Posterior vena cava (tissue), 2 donors: ENCODE measurements around the gene B3GAT3. TPM values are rescaled to one million over a fixed set of nuclear protein-coding genes. Genes with fewer than 3 reads are reported as not detected.
A peak's percentile ranks its signal among the peaks of the same experiment; 100 is the strongest.
"Not testable (repeated sequence)": the region's sequence is repeated elsewhere in the genome, so short reads cannot be mapped to it uniquely, and the experiment has no call there.

ENCODE experiments used
- DNase-seq: peaks from one replicate; pipeline ENCODE4 v3.0.0-alpha.2; 2020; ENCODE audit warnings: low spot score
- intact Hi-C, 2 donors: fragments of 100-400 bp; cut with DNase I; formaldehyde crosslinking; loops; one replicate each; pipeline versions ENCODE4 v1.14.1 to v1.14.2; 2022 to 2023
- total RNA-seq, 2 donors: library from RNA; stranded (reverse); fragmentation: NEBNext Ultra II Directional; extraction: Animal tissue kit (Norgen Biotek cat#: 25700); gene quantifications; one replicate each; pipeline ENCODE4 v1.2.1, GENCODE V29; 2021
- donor health status: DM: yes; HTN: yes; CAD: no.
- donor health status: DM: yes; HTN: yes; CAD: no.

B3GAT3 gene
- total RNA-seq, 2 donors from 2014 or later, result 23.7 to 26.6 TPM

- DNase-seq, result peak; percentile 26
- intact Hi-C loops, result no loop called here
Observed at GRCh38 chr11:62588966-62589637, 32.7 kb downstream of the B3GAT3 start.

- intact Hi-C loops, result not testable (repeated sequence)
- DNase-seq, result peak; percentile 32
Observed at GRCh38 chr11:62585356-62585755, 36.4 kb downstream of the B3GAT3 start.

- intact Hi-C loops, DNase-seq: not testable (repeated sequence)
Observed at GRCh38 chr11:62581735-62582134, 40.1 kb downstream of the B3GAT3 start.

- intact Hi-C loops, result no loop called here
- peak; percentile 61 for DNase-seq
Observed at GRCh38 chr11:62580959-62581715, 40.6 kb downstream of the B3GAT3 start.

GRCh38 chr11:62579252-62579651 is 42.5 kb downstream of the B3GAT3 start:
- no peak for DNase-seq
- intact Hi-C loops, result no loop called here

GRCh38 chr11:62578541-62578940 is 43.2 kb downstream of the B3GAT3 start:
- intact Hi-C loops, result no loop called here
- DNase-seq, result peak; percentile 70

GRCh38 chr11:62577046-62577714 is 44.6 kb downstream of the B3GAT3 start:
- intact Hi-C loops, result no loop called here
- peak; percentile 65 for DNase-seq

GRCh38 chr11:62575837-62576236 is 45.9 kb downstream of the B3GAT3 start:
- peak; percentile 78 for DNase-seq
- intact Hi-C loops, result loop anchor here in 1 of 2 donors (2.0 kb wide), 1 partner anchor 15 kb away; the partner anchor contains the start of gene TUT1

- intact Hi-C loops, result loop anchor here in 1 of 2 donors (2.0 kb wide), 1 partner anchor 16 kb away; the partner anchor contains the start of gene TUT1
- peak; percentile 82 for DNase-seq
Observed at GRCh38 chr11:62575156-62575555, 46.6 kb downstream of the B3GAT3 start.

- peak; percentile 73 for DNase-seq
- intact Hi-C loops, result loop anchor here in 1 of 2 donors (2.0 kb wide), 1 partner anchor 16 kb away; the partner anchor contains the start of gene TUT1
Observed at GRCh38 chr11:62574363-62575071, 47.3 kb downstream of the B3GAT3 start.

GRCh38 chr11:62573592-62574362 is 48.0 kb downstream of the B3GAT3 start, which contains the start of gene EEF1G:
TSS of gene EEF1G (minus strand) at chr11:62573891. CDS start at chr11:62573842, 49 bp downstream.
- intact Hi-C loops, result loop anchor here in 1 of 2 donors (2.0 kb wide), 1 partner anchor 17 kb away; the partner anchor contains the start of gene TUT1
- DNase-seq, result peak; percentile 99

GRCh38 chr11:62573006-62573591 is 48.7 kb downstream of the B3GAT3 start:
- intact Hi-C loops, result no loop called here
- DNase-seq, result no peak

- intact Hi-C loops, result no loop called here
- DNase-seq, result peak; percentile 37
Observed at GRCh38 chr11:62572431-62572830, 49.4 kb downstream of the B3GAT3 start.

- DNase-seq, intact Hi-C loops: not testable (repeated sequence)
Observed at GRCh38 chr11:62571493-62571892, 50.3 kb downstream of the B3GAT3 start.

- intact Hi-C loops, result not testable (repeated sequence)
Observed at GRCh38 chr11:62570903-62571302, 50.9 kb downstream of the B3GAT3 start.

GRCh38 chr11:62569611-62570010 is 52.2 kb downstream of the B3GAT3 start:
- intact Hi-C loops, result no loop called here

More at GRCh38 chr11:62570903-62571302, 50.9 kb downstream of the B3GAT3 start:
- not testable (repeated sequence) for DNase-seq

GRCh38 chr11:62567018-62567633 is 54.7 kb downstream of the B3GAT3 start:
- intact Hi-C loops, result no loop called here
- no peak for DNase-seq

More at GRCh38 chr11:62569611-62570010, 52.2 kb downstream of the B3GAT3 start:
- DNase-seq, result no peak
